IMR-90 (cell line): ENCODE results near the gene SLC35B4.

Experiments used
- CEBPB ChIP-seq: IDR thresholded peaks from 2 replicates; pipeline ENCODE4 v1.6.1; 2012; ENCODE audit warnings: low read depth, low read length, improper control_type of control experiment
- FOS ChIP-seq: fragments of 150-350 bp; IDR thresholded peaks from 2 replicates; pipeline ENCODE4 v1.6.1; 2016; ENCODE audit warnings: low read depth, low read length
- MAFK ChIP-seq: IDR thresholded peaks from 2 replicates; pipeline ENCODE4 v1.6.1; 2012; ENCODE audit warnings: low read depth, low read length, improper control_type of control experiment
- MAZ ChIP-seq: IDR thresholded peaks from 2 replicates; pipeline ENCODE4 v1.6.1; 2012; ENCODE audit warnings: low read depth, mild to moderate bottlenecking, low read length, improper control_type of control experiment, moderate library complexity, borderline replicate concordance
- MXI1 ChIP-seq: IDR thresholded peaks from 2 replicates; pipeline ENCODE4 v1.6.1; 2012; ENCODE audit warnings: low read depth, mild to moderate bottlenecking, low read length, moderate library complexity, borderline replicate concordance
- POLR2A ChIP-seq: IDR thresholded peaks from 2 replicates; pipeline ENCODE4 v1.6.1; 2012; ENCODE audit warnings: mild to moderate bottlenecking, low read depth, low read length
- RCOR1 ChIP-seq: IDR thresholded peaks from 2 replicates; pipeline ENCODE4 v1.6.1; 2012; ENCODE audit warnings: mild to moderate bottlenecking, low read length, improper control_type of control experiment; ENCODE audit not compliant: insufficient replicate concordance
- RFX5 ChIP-seq: IDR thresholded peaks from 2 replicates; pipeline ENCODE4 v1.8.0; 2012; ENCODE audit warnings: low read depth, mild to moderate bottlenecking, low read length, moderate library complexity
- TF ChIP-seq, protein P1 (sequence below): conservative IDR thresholded peaks from 2 replicates; pipeline ENCODE4 v1.5.1; 2012; ENCODE audit warnings: mild to moderate bottlenecking, low read depth, low read length, improper control_type of control experiment
- TF ChIP-seq, protein P2 (sequence below): fragments of 150-350 bp; IDR thresholded peaks from 2 replicates; pipeline ENCODE4 v1.6.1; 2017; ENCODE audit warnings: mild to moderate bottlenecking, antibody characterized with exemption, low read length, low read depth
- TF ChIP-seq, protein P3 (sequence below): fragments of 150-350 bp; IDR thresholded peaks from 2 replicates; pipeline ENCODE4 v1.6.1; 2016; ENCODE audit warnings: low read depth, mild to moderate bottlenecking, low read length, moderate library complexity, borderline replicate concordance

DNA sequence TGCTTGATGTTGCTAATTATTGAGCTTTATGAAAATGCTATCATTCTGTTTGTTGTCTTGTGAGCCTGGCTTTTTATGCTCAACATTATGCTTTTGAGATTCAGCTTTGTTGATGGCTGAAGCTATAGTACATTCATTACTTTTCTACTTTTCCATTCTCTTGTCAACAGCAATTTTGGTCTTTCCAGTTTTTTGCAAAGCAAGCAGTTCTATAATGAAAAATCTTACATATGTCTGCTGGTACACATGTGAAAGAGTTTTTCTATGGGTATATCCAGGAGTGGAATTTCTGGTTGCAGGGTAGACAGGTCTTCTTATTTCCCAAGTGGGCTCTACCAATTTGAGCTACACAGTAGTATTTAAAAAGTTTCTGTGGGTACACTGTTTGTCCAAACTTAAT is 36.8 kb downstream of the SLC35B4 start:
- TF ChIP-seq, protein P1, sequence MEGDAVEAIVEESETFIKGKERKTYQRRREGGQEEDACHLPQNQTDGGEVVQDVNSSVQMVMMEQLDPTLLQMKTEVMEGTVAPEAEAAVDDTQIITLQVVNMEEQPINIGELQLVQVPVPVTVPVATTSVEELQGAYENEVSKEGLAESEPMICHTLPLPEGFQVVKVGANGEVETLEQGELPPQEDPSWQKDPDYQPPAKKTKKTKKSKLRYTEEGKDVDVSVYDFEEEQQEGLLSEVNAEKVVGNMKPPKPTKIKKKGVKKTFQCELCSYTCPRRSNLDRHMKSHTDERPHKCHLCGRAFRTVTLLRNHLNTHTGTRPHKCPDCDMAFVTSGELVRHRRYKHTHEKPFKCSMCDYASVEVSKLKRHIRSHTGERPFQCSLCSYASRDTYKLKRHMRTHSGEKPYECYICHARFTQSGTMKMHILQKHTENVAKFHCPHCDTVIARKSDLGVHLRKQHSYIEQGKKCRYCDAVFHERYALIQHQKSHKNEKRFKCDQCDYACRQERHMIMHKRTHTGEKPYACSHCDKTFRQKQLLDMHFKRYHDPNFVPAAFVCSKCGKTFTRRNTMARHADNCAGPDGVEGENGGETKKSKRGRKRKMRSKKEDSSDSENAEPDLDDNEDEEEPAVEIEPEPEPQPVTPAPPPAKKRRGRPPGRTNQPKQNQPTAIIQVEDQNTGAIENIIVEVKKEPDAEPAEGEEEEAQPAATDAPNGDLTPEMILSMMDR = no peak
- TF ChIP-seq, protein P2, sequence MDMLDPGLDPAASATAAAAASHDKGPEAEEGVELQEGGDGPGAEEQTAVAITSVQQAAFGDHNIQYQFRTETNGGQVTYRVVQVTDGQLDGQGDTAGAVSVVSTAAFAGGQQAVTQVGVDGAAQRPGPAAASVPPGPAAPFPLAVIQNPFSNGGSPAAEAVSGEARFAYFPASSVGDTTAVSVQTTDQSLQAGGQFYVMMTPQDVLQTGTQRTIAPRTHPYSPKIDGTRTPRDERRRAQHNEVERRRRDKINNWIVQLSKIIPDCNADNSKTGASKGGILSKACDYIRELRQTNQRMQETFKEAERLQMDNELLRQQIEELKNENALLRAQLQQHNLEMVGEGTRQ = no peak
- TF ChIP-seq MAZ = no peak
- TF ChIP-seq POLR2A = no peak
- no peak for TF ChIP-seq RCOR1
- TF ChIP-seq MAFK = no peak
- TF ChIP-seq RFX5 = no peak
- TF ChIP-seq CEBPB = no peak
- TF ChIP-seq, protein P3, sequence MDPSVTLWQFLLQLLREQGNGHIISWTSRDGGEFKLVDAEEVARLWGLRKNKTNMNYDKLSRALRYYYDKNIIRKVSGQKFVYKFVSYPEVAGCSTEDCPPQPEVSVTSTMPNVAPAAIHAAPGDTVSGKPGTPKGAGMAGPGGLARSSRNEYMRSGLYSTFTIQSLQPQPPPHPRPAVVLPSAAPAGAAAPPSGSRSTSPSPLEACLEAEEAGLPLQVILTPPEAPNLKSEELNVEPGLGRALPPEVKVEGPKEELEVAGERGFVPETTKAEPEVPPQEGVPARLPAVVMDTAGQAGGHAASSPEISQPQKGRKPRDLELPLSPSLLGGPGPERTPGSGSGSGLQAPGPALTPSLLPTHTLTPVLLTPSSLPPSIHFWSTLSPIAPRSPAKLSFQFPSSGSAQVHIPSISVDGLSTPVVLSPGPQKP = no peak
- TF ChIP-seq MXI1 = no peak
- no peak for TF ChIP-seq FOS
